Stimulated activated CD8-positive, alpha-beta memory T cell treated with anti-CD3 and anti-CD28 coated beads, Interleukin-12 subunit alpha, Interleukin-12 subunit beta, amount 100 ng/mL, for 24 hours (primary cell): ENCODE data around the gene NR2C1.

Experiments used
- DNase-seq: peaks from one replicate; pipeline ENCODE4 v3.0.0-alpha.2; 2020; ENCODE audit errors: extremely low read depth

The NR2C1 gene

GRCh38 chr12:95085612-95086011 is 12.2 kb upstream of the NR2C1 start:
- DNase-seq, result no peak

- DNase-seq, result no peak
Observed at GRCh38 chr12:95083938-95084337, 10.5 kb upstream of the NR2C1 start.

- DNase-seq, result no peak
Observed at GRCh38 chr12:95083471-95083870, 10.1 kb upstream of the NR2C1 start.

- DNase-seq, result no peak
Observed at GRCh38 chr12:95077341-95077740, 3.9 kb upstream of the NR2C1 start.

- no peak for DNase-seq
Observed at GRCh38 chr12:95074766-95075165, 1.3 kb upstream of the NR2C1 start.

DNA sequence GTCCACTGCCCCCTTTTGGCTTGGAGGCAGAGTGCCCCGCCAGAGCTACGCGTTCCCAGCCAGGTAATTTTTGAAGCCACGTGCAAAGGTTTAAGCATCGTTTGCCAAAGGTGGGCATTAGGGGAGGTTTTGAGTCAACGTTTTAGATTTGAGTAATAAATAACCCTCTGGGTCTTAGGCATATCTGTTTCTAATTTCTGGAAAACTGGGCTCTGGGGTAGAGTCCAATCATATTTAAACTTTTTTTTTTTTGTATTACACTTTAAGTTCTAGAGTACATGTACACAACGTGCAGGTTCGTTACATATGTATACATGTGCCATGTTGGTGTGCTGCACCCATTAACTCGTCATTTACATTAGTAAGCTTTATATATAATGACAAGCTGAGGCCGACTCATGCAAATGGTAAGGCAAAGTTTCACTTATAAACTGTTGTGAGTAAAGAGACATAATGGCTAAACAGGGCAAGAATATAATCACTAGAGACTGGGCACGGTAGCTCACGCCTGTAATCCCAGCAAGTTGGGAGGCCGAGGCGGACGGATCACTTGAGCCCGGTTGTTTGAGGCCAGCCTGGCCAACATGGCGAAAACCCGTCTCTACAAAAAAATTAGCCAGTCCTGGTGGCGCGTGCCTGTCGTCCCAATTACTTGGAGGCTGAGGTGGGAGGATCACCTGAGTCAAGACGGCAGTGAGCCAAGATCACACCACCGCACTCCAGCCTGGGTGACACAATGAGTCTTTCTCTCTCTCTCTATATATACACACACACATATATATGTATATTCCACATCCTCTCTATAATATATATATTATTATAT is 491 bp upstream of the NR2C1 start:
- DNase-seq, result no peak

DNA sequence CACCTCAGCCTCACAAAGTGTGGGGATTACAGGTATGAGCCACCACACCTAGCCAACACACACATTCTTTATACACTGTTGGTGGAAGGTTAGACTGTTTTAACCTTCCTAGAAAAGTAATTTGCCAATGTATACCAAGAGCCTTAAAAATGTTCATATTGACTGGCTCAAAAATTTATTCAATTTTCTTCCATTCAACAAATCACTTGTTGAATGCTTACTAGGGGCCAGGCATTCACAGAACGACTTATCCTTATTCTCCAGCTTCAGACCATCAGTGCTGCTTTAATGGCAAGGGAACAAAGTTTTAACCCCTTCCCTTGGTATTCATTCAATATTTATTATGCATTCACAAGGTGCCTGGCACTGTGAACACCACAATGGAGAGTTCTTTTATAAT is 3.0 kb downstream of the NR2C1 start:
- DNase-seq, result no peak

DNA sequence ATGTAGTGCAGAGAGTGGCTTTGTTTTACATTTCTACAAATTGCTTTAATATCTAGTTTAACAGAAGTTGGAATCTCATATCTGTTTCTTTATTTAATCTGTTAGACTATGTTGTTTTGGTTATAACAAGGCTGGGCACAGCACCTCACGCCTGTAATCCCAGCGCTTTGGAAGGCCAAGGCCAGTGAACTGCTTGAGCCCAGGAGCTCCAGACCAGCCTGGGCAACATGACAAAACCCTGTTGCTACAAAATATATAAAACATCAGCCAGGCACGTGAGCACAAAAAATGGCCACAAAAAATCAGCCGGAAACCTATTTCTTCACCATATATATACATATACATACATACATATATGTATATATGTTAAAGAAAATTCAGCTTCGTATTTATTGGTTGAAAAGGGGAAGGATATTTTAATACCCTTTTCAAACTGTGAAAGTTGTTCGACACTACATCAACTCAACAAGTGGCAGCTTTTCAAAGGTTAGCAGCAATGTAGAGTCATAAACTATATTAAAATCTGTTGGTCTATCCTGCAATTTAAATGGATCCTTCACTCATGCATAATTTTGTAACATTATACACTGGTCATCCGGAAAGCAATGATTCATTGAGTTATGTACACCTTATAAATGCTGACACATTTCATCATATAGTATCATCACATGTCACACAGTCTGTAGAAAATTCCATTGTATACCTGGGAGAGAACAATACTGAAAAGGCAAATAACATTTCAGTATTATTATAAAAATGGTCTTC is 7.1 kb downstream of the NR2C1 start:
- no peak for DNase-seq

GRCh38 chr12:95060951-95061350 is 12.5 kb downstream of the NR2C1 start:
- DNase-seq, result no peak

DNA sequence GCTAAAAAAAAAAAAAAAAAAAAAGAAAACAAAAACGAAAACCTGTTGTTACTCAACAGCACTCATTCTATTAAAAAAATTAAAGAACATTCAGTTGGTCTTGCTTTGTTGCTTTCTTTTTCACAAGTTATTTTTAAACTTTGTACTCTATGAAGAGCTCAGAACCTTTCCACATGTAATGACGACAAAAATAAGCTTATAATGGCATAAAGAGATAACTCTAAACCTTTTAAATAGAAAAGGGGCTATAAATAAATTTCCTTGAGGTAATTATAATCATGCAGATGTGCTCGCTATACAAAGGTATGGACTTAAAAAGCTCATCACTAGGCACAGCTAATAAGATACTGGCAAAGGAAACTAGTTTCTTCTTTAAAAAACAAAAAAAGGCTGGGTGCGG is 13.4 kb downstream of the NR2C1 start:
- DNase-seq, result no peak

DNA sequence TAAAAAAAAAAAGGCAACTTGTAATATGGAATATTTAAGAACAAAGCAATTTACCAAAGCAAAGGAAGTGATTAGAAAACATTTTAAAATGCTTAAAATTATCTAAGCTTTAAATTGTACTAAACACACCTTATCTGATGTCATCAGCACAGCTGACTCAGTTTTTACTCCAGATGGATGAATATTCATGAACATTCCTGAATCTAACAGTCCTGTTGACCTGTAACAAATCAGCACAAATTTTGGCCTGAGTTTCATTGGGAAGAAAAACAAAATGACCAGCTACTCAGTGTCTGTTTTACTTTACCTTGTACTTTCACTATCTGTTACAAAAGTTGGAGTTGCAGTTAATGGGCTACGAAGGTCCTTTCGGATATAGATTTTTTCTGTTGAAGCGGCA is 16.0 kb downstream of the NR2C1 start:
- no peak for DNase-seq

DNA sequence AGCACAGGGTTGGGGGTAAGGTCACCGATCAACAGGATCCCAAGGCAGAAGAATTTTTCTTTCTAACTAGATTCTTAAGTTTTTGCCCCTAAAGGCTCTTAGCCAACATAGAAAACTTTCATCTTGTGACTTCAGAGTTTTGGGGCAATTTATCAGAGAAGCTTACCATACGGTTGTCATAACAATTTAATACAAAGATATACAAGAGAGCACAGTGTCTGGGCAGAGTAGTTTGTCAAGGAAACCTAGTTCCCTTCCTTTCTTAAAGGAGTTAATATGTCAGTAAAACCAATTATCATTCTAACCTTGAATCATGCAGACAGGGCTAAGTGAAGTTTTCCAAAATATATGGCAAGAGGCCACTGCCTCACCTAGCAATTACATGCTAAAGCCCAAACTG is 18.4 kb downstream of the NR2C1 start:
- no peak for DNase-seq

DNA sequence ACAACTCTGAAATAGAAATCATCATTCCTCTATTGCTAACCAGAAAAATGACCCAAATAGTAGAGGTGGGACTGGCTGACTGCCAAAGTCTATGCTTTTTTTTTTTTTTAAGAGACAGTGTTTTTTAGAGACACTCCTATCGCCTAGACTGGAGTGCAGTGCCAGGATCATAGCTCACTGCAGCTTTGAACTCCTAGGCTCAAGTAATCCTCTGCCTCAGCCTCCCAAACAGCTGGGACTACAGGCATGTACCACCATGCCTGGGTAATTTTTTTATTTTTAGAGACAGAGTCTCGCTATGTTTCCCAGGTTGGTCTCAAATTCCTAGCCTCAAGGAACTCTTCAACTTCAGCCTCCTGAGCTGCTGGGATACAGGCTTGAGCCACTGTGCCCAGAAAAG is 19.2 kb downstream of the NR2C1 start:
- no peak for DNase-seq

- no peak for DNase-seq
Observed at GRCh38 chr12:95051241-95051640, 22.2 kb downstream of the NR2C1 start.

- no peak for DNase-seq
Observed at GRCh38 chr12:95037906-95038305, 35.5 kb downstream of the NR2C1 start.

DNA sequence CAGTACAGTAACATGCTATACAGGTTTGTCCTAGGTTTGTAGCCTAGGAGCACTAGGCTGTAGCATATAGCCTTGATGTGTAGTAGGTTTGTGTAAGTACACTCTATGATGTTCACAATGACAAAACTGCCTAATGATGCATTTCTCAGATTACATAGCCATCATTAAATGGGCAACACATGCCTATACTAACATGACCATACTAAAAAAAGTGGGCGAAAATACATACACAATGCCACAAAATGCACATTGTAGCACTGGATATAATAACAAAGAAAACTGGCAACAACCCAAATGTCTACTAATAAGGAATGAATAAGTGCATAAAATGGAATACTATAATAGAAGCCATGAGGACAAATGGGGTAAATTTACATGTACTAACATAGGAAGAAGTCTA is 38.7 kb downstream of the NR2C1 start:
- DNase-seq, result no peak

DNA sequence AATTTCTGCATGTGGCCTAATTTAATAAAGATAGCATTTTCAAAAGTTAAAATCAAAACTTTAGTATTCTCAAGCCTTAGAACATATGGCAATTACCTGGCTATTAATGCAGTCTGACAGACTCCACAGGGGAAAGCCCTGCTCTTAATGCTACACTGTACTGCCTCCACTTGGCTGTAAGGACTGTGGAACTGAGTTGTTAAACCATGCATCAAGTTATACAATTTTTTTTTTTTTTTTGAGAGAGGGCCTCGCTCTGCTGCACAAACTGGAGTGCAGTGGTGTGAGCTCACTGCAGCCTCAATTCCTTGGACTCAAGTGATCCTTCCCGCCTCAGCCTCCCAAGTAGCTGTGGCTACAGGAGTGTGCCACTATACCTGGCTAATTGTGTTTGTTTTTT is 50.9 kb downstream of the NR2C1 start:
- DNase-seq, result no peak

- no peak for DNase-seq
Observed at GRCh38 chr12:95017482-95017881, 55.9 kb downstream of the NR2C1 start.

- DNase-seq, result no peak
Observed at GRCh38 chr12:95016120-95016519, 57.3 kb downstream of the NR2C1 start.

DNA sequence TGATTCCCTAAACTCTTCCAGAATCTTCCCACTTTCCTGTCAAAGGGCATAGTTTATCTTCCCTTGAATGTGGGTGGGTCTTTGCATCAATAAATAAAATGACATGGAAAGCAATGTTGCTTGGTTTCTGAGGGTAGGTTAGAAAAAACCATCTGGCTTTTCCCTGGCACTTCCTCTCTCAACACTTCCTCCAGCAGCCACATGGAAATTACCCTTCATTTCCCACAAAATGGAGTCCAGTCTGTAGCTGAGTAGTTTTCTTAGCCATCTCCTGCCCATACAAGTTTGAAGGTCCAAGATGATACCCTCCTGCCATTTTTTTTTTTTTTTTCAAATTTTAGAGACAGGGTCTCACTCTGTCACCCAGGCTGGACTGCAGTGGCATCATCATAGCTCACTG is 58.9 kb downstream of the NR2C1 start:
- DNase-seq, result no peak

GRCh38 chr12:95006206-95006605 is 67.2 kb downstream of the NR2C1 start:
- DNase-seq, result no peak

DNA sequence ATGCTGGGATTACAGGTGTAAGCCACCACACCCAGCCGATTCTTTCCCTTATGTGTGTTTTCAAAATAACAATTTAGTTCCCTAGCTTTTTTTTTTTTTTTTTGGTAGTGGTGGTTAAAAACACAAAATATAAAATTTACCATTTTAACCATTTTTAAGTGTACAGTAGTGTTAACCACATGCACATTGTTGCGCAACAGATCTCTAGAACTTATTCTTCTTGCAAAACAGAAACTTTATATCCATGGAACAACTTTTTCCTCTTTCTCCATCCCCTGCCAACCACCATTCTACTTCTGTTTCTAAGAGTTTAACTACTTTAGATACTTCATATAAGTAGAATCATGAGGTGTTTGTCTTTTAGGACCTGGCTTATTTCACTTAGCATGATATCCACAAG is 68.8 kb downstream of the NR2C1 start:
- DNase-seq, result no peak

DNA sequence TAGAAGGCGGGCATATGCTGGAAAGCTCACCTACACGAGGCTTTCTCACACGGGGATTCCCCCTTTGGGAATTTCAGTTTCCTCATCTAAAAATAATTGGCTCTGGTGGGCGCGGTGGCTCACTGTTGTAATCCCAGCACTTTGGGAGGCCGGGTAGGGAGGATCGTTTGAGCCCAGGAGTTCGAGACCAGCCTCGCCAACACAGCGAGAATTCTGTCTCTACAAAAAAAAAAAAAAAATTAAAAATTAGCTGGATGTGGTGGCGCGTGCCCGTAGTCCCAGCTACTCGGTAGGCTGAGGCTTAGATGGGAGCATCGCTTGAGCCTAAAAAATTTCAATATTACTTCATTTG is 69.5 kb downstream of the NR2C1 start:
- DNase-seq, result no peak
